Colonic mucosa (tissue), 4 donors: ENCODE measurements around the gene RAPGEF5. TPM values are rescaled to one million over a fixed set of nuclear protein-coding genes. Genes with fewer than 3 reads are reported as not detected.

Source experiments
- DNase-seq: peaks from one replicate; pipeline ENCODE4 v3.0.0-alpha.2; 2020
- H3K27ac ChIP-seq: fragments of 200-600 bp; one replicate; pipeline ENCODE4 v1.8.0; 2021
- H3K27me3 ChIP-seq: fragments of 200-600 bp; one replicate; pipeline ENCODE4 v1.8.0; 2021
- H3K36me3 ChIP-seq: fragments of 200-600 bp; one replicate; pipeline ENCODE4 v1.8.0; 2021
- H3K4me1 ChIP-seq: fragments of 200-600 bp; one replicate; pipeline ENCODE4 v1.8.0; 2021; ENCODE audit warnings: mild to moderate bottlenecking
- H3K4me3 ChIP-seq: fragments of 200-600 bp; one replicate; pipeline ENCODE4 v1.8.0; 2021
- H3K9ac ChIP-seq, 2 donors: one replicate each; pipeline ENCODE4 v1.7.0; 2013; ENCODE audit warnings: control low read depth in 2 of 2, low read depth in 2 of 2, low read length in 2 of 2
- H3K9me3 ChIP-seq: fragments of 200-600 bp; one replicate; pipeline ENCODE4 v1.8.0; 2021
- CTCF ChIP-seq: fragments of 200-600 bp; IDR thresholded peaks from one replicate; pipeline ENCODE4 v1.8.0; 2022; ENCODE audit warnings: antibody characterized with exemption, mild to moderate bottlenecking
- intact Hi-C: fragments of 100-400 bp; cut with DNase I; formaldehyde crosslinking; loops from one replicate; pipeline ENCODE4 v1.14.1; 2022
- total RNA-seq, 2 donors: library from RNA; stranded (reverse); fragmentation: NEBNext Ultra II Directional in 1 of 2; extraction: Animal tissue kit (Norgen Biotek cat#: 25700) in 1 of 2; gene quantifications; one replicate each; pipeline ENCODE4 v1.2.1, GENCODE V29; 2021
- donor health status: healthy.
- donor health status: DM: no; HTN: no; CAD: no.
- donor health status: DM: no; HTN: no; CAD: no.

Gene RAPGEF5, protein sequence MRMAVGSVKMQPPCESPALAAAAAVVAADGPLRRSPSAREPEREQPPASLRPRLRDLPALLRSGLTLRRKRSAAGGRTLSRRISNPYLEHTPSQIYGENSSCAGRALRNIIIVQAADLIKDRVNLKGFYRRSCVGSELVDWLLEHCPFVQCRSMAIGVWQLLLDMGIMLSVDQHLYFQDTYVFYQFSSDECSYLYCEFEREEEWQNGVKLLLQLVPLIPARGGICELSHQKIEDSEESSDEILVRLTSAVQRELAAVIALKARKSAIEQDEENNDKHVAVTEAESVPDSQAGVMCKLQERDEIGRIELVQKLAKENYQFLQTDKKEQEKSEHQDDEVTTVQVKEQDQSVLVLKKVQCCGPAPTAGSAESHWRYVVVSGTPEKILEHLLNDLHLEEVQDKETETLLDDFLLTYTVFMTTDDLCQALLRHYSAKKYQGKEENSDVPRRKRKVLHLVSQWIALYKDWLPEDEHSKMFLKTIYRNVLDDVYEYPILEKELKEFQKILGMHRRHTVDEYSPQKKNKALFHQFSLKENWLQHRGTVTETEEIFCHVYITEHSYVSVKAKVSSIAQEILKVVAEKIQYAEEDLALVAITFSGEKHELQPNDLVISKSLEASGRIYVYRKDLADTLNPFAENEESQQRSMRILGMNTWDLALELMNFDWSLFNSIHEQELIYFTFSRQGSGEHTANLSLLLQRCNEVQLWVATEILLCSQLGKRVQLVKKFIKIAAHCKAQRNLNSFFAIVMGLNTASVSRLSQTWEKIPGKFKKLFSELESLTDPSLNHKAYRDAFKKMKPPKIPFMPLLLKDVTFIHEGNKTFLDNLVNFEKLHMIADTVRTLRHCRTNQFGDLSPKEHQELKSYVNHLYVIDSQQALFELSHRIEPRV
- total RNA-seq, result 10 to 100 TPM; 39.9 to 42.2 TPM

GRCh38 chr7:22356701-22357310 is at the start of gene RAPGEF5:
Gene RAPGEF5, minus strand, starts transcription at chr7:22357154. Its CDS starts 94 bp downstream, at chr7:22357060.
- Histone ChIP-seq H3K9ac (peak within 1 kb of the TSS; percentile 73 to 94), H3K36me3 (no peaks in the 10 kb centered on the region), H3K4me1 (no peaks in the 10 kb centered on the region), H3K27ac (peak within 1 kb of the TSS; percentile 88), H3K9me3 (no peaks in the 10 kb centered on the region), H3K27me3 (no peaks in the 10 kb centered on the region), H3K4me3 (peak within 1 kb of the TSS; percentile 56)
- no peak for TF ChIP-seq CTCF
- DNase-seq, result peak; percentile 78
- intact Hi-C loops, result no loop called here

- Histone ChIP-seq H3K4me3 (no peak overlapping the region), H3K27me3 (no peaks in the 10 kb centered on the region), H3K36me3 (no peaks in the 10 kb centered on the region), H3K4me1 (no peaks in the 10 kb centered on the region), H3K9ac (no peak overlapping the region), H3K9me3 (no peaks in the 10 kb centered on the region), H3K27ac (no peak overlapping the region)
- no peak for DNase-seq
- intact Hi-C loops, result no loop called here
- no peak for TF ChIP-seq CTCF
These were observed 49.8 kb upstream of the RAPGEF5 start for GRCh38 chr7:22406715-22407114.

GRCh38 chr7:22404421-22405023 is 47.6 kb upstream of the RAPGEF5 start:
- no peak overlapping the region for H3K4me3 ChIP-seq
- intact Hi-C loops, result no loop called here
- H3K9me3 ChIP-seq, result no peaks in the 10 kb centered on the region

GRCh38 chr7:22403344-22403743 is 46.4 kb upstream of the RAPGEF5 start:
- Histone ChIP-seq H3K9ac (no peak overlapping the region), H3K4me3 (no peak overlapping the region), H3K27me3 (no peaks in the 10 kb centered on the region), H3K9me3 (no peaks in the 10 kb centered on the region), H3K27ac (no peak overlapping the region), H3K4me1 (no peaks in the 10 kb centered on the region), H3K36me3 (no peaks in the 10 kb centered on the region)
- no peak for DNase-seq
- intact Hi-C loops, result no loop called here
- TF ChIP-seq CTCF, result no peak

More at GRCh38 chr7:22404421-22405023, 47.6 kb upstream of the RAPGEF5 start:
- no peak overlapping the region for H3K9ac ChIP-seq
- no peaks in the 10 kb centered on the region for H3K36me3 ChIP-seq
- TF ChIP-seq CTCF, result no peak
- H3K27me3 ChIP-seq, result no peaks in the 10 kb centered on the region
- no peak for DNase-seq
- no peak overlapping the region for H3K27ac ChIP-seq
- no peaks in the 10 kb centered on the region for H3K4me1 ChIP-seq

DNA sequence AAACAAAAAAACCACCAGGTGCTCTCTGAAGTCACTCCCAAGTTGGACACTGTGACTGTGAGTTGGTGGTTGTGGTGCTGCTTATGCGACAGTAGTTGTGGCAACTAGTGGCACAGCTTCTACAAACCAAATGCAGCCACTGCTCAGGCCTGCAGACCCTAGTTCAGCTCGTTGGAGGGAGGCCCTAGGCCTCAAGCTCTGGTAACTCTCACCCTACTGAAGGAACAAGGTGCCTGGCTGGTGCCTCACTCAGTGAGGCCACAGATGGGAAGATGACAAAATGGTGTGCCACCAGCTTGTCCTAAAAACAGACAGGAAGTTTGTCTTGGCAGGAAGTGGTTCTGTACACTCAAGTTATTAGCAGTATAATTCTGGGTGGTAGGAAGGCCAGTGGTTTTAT is 45.3 kb upstream of the RAPGEF5 start:
- no peaks in the 10 kb centered on the region for H3K4me1 ChIP-seq
- no peak overlapping the region for H3K9ac ChIP-seq
- no peak for DNase-seq
- no peaks in the 10 kb centered on the region for H3K27me3 ChIP-seq
- no peak for TF ChIP-seq CTCF
- no peaks in the 10 kb centered on the region for H3K9me3 ChIP-seq
- no peak overlapping the region for H3K27ac ChIP-seq
- H3K36me3 ChIP-seq, result no peaks in the 10 kb centered on the region
- intact Hi-C loops, result no loop called here
- H3K4me3 ChIP-seq, result no peak overlapping the region
